BE2C (cell line): Measurements from ENCODE around the gene CYP4V2.

Experiments
- DNase-seq: peaks from one replicate; pipeline ENCODE4 v3.0.0-alpha.2; 2020
- H3K27me3 ChIP-seq: fragments of 250-450 bp; sonication (Bioruptor Pico); 2 replicates; pipeline ENCODE4 v1.5.1; 2020; ENCODE audit warnings: mild to moderate bottlenecking
- H3K36me3 ChIP-seq: fragments of 250-450 bp; sonication (Bioruptor Pico); 2 replicates; pipeline ENCODE4 v1.5.1; 2020; ENCODE audit warnings: mild to moderate bottlenecking
- H3K4me1 ChIP-seq: fragments of 250-450 bp; sonication (Bioruptor Pico); 2 replicates; pipeline ENCODE4 v1.5.1; 2020
- H3K4me3 ChIP-seq: 2 replicates; pipeline ENCODE4 v1.5.1; 2011; ENCODE audit warnings: low read depth, low read length
- H3K9me3 ChIP-seq: fragments of 250-450 bp; sonication (Bioruptor Pico); 2 replicates; pipeline ENCODE4 v1.5.1; 2020
- CTCF ChIP-seq: IDR thresholded peaks from 2 replicates; pipeline ENCODE4 v1.5.1; 2012; ENCODE audit warnings: mild to moderate bottlenecking, low read depth, low read length

CYP4V2 gene

DNA sequence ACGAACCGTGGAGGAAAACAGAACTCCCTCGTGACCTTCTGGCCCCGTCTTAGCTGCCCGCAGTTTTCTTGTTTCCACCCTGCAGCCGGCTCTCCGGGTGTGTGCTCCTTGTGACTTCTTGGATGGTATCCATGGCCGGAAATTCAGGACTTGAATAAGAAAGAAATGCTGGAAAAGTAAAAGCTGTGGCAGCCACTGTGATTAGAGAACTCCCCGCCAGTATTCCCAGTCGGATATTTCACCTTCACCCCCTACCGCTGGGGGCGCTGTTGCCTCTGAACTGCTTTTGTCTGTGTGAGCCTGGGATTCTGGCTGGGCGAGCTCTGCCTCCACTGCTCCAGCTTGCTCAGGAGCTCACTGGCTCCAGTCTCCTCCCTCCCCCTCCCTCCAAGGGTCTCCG, 41.5 kb upstream of the CYP4V2 start:
- Histone ChIP-seq H3K4me3 (peak overlapping the region; percentile 25), H3K4me1 (no peaks in the 10 kb centered on the region), H3K36me3 (no peaks in the 10 kb centered on the region), H3K9me3 (no peaks in the 10 kb centered on the region), H3K27me3 (no peaks in the 10 kb centered on the region; the same call in 1 of the 2 replicates)
- TF ChIP-seq CTCF: peak; percentile 93
- peak; percentile 85 for DNase-seq

- no peaks in the 10 kb centered on the region for H3K27me3 ChIP-seq
- DNase-seq: no peak
- no peak for TF ChIP-seq CTCF
- H3K4me3 ChIP-seq: no peak overlapping the region
- no peaks in the 10 kb centered on the region for H3K4me1 ChIP-seq
- H3K36me3 ChIP-seq: no peaks in the 10 kb centered on the region
- no peaks in the 10 kb centered on the region for H3K9me3 ChIP-seq
Measured at GRCh38 chr4:186150926-186151325, 40.4 kb upstream of the CYP4V2 start.

- TF ChIP-seq CTCF: no peak
- Histone ChIP-seq H3K27me3 (no peaks in the 10 kb centered on the region), H3K36me3 (no peaks in the 10 kb centered on the region), H3K4me1 (no peaks in the 10 kb centered on the region), H3K4me3 (no peak overlapping the region), H3K9me3 (no peaks in the 10 kb centered on the region)
- no peak for DNase-seq
Measured at GRCh38 chr4:186151499-186151898, 39.9 kb upstream of the CYP4V2 start.

GRCh38 chr4:186158021-186158813, 33.1 kb upstream of the CYP4V2 start:
- H3K36me3 ChIP-seq: no peaks in the 10 kb centered on the region
- no peak for TF ChIP-seq CTCF
- H3K4me1 ChIP-seq: no peaks in the 10 kb centered on the region
- H3K4me3 ChIP-seq: no peak overlapping the region
- DNase-seq: no peak
- H3K27me3 ChIP-seq: no peaks in the 10 kb centered on the region
- no peaks in the 10 kb centered on the region for H3K9me3 ChIP-seq

DNA sequence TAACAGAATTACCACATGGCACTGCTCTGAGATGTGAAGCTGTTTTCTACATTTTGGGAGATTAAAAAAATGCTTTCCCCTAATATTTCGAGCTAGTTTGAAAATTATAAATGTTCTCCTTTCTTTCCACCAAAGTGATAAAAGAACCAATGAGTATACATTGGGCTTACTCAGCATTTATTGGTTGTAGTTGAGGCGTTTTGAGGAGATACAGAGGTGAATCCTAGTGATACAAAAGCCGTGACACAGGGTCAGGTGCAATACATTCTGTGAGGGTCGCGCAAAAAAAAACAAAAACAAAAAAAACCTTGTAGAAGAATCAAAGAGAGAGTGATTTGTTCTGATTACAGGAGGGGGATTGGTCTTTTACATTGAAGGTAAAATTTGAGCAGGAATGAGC, 32.4 kb upstream of the CYP4V2 start:
- DNase-seq: no peak
- no peaks in the 10 kb centered on the region for H3K4me1 ChIP-seq
- TF ChIP-seq CTCF: no peak
- no peaks in the 10 kb centered on the region for H3K36me3 ChIP-seq
- no peaks in the 10 kb centered on the region for H3K27me3 ChIP-seq
- no peaks in the 10 kb centered on the region for H3K9me3 ChIP-seq
- H3K4me3 ChIP-seq: no peak overlapping the region

GRCh38 chr4:186159613-186160012, 31.8 kb upstream of the CYP4V2 start:
- Histone ChIP-seq H3K9me3 (no peaks in the 10 kb centered on the region), H3K36me3 (no peaks in the 10 kb centered on the region), H3K4me3 (no peak overlapping the region), H3K27me3 (no peaks in the 10 kb centered on the region), H3K4me1 (no peaks in the 10 kb centered on the region)
- no peak for TF ChIP-seq CTCF
- DNase-seq: no peak
